OCI-LY3 (cell line): ENCODE measurements around the gene EFCAB11.

ENCODE experiments used
- H2AFZ ChIP-seq: fragments of 200-600, 300-600 bp; shearing (Covaris generic); 2 replicates; pipeline ENCODE4 v1.6.0; 2014; ENCODE audit warnings: antibody characterized with exemption, low read depth, low read length
- H3K27ac ChIP-seq: fragments of 200-600, 300-600 bp; sonication (generic); 2 replicates; pipeline ENCODE4 v1.5.1; 2014; ENCODE audit warnings: mild to moderate bottlenecking, low read length, moderate library complexity, mixed read lengths
- H3K27me3 ChIP-seq: fragments of 200-600, 300-600 bp; sonication (generic); 2 replicates; pipeline ENCODE4 v1.6.1; 2014; ENCODE audit warnings: low read depth, low read length, mixed read lengths
- H3K36me3 ChIP-seq: fragments of 200-600, 300-600 bp; sonication (generic); replicated peaks from 2 replicates; pipeline ENCODE3; 2014; ENCODE audit warnings: low read depth, low read length, mixed read lengths
- H3K4me1 ChIP-seq: fragments of 300-600, 200-600 bp; sonication (generic); 2 replicates; pipeline ENCODE4 v1.6.1; 2014; ENCODE audit warnings: low read length, mixed read lengths
- H3K4me2 ChIP-seq: fragments of 200-600, 300-600 bp; sonication (generic); 2 replicates; pipeline ENCODE4 v1.6.1; 2014; ENCODE audit warnings: low read length, mixed read lengths
- H3K4me3 ChIP-seq: fragments of 300-600, 200-600 bp; sonication (generic); 2 replicates; pipeline ENCODE4 v1.5.1; 2014; ENCODE audit warnings: antibody characterized with exemption, mild to moderate bottlenecking, low read length, moderate library complexity
- H3K79me2 ChIP-seq: fragments of 300-600, 200-600 bp; shearing (Covaris generic); 2 replicates; pipeline ENCODE4 v1.6.1; 2014; ENCODE audit warnings: mild to moderate bottlenecking, low read length, mixed read lengths
- H3K9ac ChIP-seq: fragments of 300-600, 200-600 bp; shearing (Covaris generic); 2 replicates; pipeline ENCODE4 v1.6.0; 2014; ENCODE audit warnings: mild to moderate bottlenecking, low read length, moderate library complexity
- H3K9me3 ChIP-seq: fragments of 200-600, 300-600 bp; shearing (Covaris generic); 2 replicates; pipeline ENCODE4 v1.6.1; 2014; ENCODE audit warnings: low read length, mixed read lengths; ENCODE audit not compliant: insufficient read depth
- H4K20me1 ChIP-seq: fragments of 200-600, 300-600 bp; sonication (generic); 2 replicates; pipeline ENCODE4 v1.6.1; 2016; ENCODE audit warnings: low read length, mixed read lengths; ENCODE audit not compliant: insufficient read depth
- EZH2phosphoT487 ChIP-seq: fragments of 200-600 bp; shearing (Covaris generic); IDR thresholded peaks from 2 replicates; pipeline ENCODE4 v1.6.1; 2018; ENCODE audit warnings: antibody characterized with exemption, mixed run types, low read depth
- TF ChIP-seq, protein P1 (sequence below): fragments of 200-600, 300-600 bp; sonication (generic); IDR thresholded peaks from 2 replicates; pipeline ENCODE4 v1.5.1; 2014; ENCODE audit warnings: antibody characterized with exemption, low read length, low read depth

EFCAB11 gene

DNA sequence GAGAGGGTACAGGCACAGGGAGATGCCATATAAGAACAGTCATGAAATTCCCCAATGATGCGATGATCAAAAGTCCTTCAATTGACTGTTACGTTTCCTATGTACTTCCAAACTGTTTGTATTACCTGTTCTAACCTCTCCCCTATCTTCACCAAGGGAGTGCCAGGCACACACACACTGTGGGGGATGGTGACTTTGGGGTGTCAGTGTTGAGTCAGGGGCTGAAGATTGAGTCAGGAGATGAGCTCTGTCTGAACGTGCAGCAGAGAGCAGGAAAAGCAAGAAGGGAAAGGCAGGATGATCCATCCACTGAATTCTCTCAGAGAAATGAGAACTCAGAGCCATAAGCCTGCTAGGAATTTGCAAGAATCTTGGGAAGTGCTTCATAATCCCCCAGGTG lies 153.4 kb downstream of the EFCAB11 start:
- Histone ChIP-seq H3K27me3 (no peaks in the 10 kb centered on the region), H2AFZ (no peak overlapping the region), H3K4me2 (no peak overlapping the region), H4K20me1 (no peaks in the 10 kb centered on the region), H3K9ac (no peak overlapping the region), H3K4me1 (no peaks in the 10 kb centered on the region), H3K79me2 (no peaks in the 10 kb centered on the region), H3K4me3 (no peak overlapping the region), H3K9me3 (no peaks in the 10 kb centered on the region), H3K27ac (no peak overlapping the region), H3K36me3 (no peaks in the 10 kb centered on the region)
- TF ChIP-seq EZH2phosphoT487: no peak

DNA sequence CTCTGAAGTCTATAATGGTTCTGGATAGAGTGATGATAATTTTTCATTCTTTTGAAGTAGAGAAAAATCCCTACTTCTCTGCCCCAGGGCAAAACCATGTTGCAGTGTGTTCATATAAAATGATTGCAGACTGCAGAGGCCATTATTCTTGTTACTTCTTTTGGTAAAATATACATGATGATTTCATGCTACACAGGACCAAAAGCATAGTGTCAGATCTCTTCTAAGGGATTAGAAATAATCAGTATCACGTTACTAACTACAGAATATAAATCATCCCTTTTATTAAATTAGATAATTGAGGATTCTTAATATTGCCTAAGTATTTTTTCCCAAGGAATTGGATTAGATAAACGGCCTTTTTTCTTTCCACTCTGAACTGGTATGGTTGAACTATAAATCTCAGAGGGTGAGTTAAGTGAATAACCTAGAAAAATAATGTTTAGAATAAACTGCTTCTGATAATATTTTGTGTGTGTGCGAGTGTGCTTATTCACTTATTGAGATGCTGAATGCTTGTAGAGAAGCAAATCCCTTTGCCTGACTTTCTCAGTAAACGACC lies 156.2 kb downstream of the EFCAB11 start:
- H3K9ac ChIP-seq: no peak overlapping the region
- no peaks in the 10 kb centered on the region for H3K9me3 ChIP-seq
- no peaks in the 10 kb centered on the region for H3K27me3 ChIP-seq
- H4K20me1 ChIP-seq: no peaks in the 10 kb centered on the region
- no peak overlapping the region for H3K27ac ChIP-seq
- no peak overlapping the region for H2AFZ ChIP-seq
- H3K79me2 ChIP-seq: no peaks in the 10 kb centered on the region
- no peaks in the 10 kb centered on the region for H3K36me3 ChIP-seq
- no peaks in the 10 kb centered on the region for H3K4me1 ChIP-seq
- TF ChIP-seq, protein P1, sequence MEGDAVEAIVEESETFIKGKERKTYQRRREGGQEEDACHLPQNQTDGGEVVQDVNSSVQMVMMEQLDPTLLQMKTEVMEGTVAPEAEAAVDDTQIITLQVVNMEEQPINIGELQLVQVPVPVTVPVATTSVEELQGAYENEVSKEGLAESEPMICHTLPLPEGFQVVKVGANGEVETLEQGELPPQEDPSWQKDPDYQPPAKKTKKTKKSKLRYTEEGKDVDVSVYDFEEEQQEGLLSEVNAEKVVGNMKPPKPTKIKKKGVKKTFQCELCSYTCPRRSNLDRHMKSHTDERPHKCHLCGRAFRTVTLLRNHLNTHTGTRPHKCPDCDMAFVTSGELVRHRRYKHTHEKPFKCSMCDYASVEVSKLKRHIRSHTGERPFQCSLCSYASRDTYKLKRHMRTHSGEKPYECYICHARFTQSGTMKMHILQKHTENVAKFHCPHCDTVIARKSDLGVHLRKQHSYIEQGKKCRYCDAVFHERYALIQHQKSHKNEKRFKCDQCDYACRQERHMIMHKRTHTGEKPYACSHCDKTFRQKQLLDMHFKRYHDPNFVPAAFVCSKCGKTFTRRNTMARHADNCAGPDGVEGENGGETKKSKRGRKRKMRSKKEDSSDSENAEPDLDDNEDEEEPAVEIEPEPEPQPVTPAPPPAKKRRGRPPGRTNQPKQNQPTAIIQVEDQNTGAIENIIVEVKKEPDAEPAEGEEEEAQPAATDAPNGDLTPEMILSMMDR: no peak
- TF ChIP-seq EZH2phosphoT487: no peak
- no peak overlapping the region for H3K4me2 ChIP-seq
- no peak overlapping the region for H3K4me3 ChIP-seq

DNA sequence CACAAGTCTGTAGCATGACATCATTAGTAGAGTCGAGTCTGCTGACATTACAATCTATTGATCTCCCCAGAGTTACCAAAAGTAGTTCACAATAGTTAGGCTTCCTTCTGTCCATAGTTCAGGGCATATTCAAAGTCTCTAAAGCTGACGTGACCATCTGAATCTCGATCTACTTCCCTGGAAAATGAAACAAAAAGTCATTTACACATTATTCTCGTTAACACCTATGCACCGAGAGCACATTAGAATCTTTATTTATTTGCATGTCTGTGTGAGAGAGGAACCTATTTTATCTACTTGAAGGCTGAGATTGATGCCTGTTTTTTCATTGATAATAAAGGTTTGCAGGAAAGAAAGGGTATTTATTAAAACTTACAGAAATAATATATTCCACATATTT lies 157.4 kb downstream of the EFCAB11 start:
- H2AFZ ChIP-seq: no peak overlapping the region
- no peaks in the 10 kb centered on the region for H3K79me2 ChIP-seq
- no peaks in the 10 kb centered on the region for H3K36me3 ChIP-seq
- no peaks in the 10 kb centered on the region for H3K27me3 ChIP-seq
- H3K9me3 ChIP-seq: no peaks in the 10 kb centered on the region
- H3K4me2 ChIP-seq: no peak overlapping the region
- no peak overlapping the region for H3K27ac ChIP-seq
- no peaks in the 10 kb centered on the region for H4K20me1 ChIP-seq
- TF ChIP-seq, protein P1: no peak
- TF ChIP-seq EZH2phosphoT487: no peak
- no peaks in the 10 kb centered on the region for H3K4me1 ChIP-seq
- H3K9ac ChIP-seq: no peak overlapping the region
- H3K4me3 ChIP-seq: no peak overlapping the region

DNA sequence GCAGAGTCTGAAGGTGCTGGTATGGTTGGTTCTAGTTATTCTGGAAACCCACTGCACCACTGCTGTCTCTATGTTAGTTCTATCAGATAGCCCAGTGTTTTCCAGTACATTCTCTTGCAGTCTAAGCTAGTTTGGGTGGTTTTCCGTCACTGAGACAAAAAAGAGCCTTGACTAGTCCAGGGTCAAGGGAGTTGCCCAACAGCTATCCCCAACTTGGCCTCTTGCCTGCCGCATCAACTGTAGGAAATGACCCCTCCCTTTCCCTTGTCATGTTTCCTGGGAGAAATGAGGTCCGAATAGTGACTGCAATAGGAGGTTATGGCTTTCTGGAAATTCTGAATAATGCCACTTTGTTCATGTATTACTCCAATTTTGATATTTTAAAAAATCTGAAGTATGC lies 160.4 kb downstream of the EFCAB11 start:
- Histone ChIP-seq H2AFZ (no peak overlapping the region), H3K4me3 (no peak overlapping the region), H3K27me3 (no peaks in the 10 kb centered on the region), H3K9me3 (no peaks in the 10 kb centered on the region), H3K9ac (no peak overlapping the region), H3K79me2 (no peaks in the 10 kb centered on the region), H3K4me2 (no peak overlapping the region), H4K20me1 (no peaks in the 10 kb centered on the region), H3K36me3 (no peaks in the 10 kb centered on the region), H3K4me1 (no peaks in the 10 kb centered on the region), H3K27ac (no peak overlapping the region)
- TF ChIP-seq EZH2phosphoT487: no peak
- TF ChIP-seq, protein P1: no peak

DNA sequence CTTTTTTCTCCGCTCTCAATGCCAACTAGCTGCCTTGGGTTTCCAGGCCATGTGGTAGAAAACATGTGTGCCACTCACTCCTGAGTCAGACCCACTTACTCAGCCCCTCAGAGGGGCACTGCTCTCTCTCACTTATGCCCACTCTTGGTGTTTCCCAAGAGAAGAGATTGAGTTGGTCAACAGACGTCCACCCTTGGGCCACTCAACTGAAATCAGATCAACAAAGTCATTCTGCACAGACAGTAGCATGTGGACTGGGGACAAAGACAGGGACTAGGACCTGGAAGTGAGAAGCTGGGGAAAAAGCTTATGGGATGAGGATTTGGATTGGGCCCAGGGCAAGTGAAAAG lies 161.2 kb downstream of the EFCAB11 start:
- H3K27ac ChIP-seq: no peak overlapping the region
- no peak overlapping the region for H2AFZ ChIP-seq
- H3K4me1 ChIP-seq: no peaks in the 10 kb centered on the region

More for the DNA sequence above, 161.2 kb downstream of the EFCAB11 start:
- Histone ChIP-seq H3K27me3 (no peaks in the 10 kb centered on the region), H3K4me3 (no peak overlapping the region), H3K4me2 (no peak overlapping the region), H3K9ac (no peak overlapping the region), H3K9me3 (no peaks in the 10 kb centered on the region), H3K79me2 (no peaks in the 10 kb centered on the region), H4K20me1 (no peaks in the 10 kb centered on the region), H3K36me3 (no peaks in the 10 kb centered on the region)
- TF ChIP-seq, protein P1: no peak
- TF ChIP-seq EZH2phosphoT487: no peak
